Pulmonary artery endothelial cell (primary cell): Measurements from ENCODE around the gene CNOT6. TPM values are rescaled to one million over a fixed set of nuclear protein-coding genes. Genes with fewer than 3 reads are reported as not detected.
"Not testable (repeated sequence)": the region's sequence is repeated elsewhere in the genome, so short reads cannot be mapped to it uniquely, and the experiment has no call there.

Experiments used
- DNase-seq: peaks from one replicate; pipeline ENCODE4 v3.0.0-alpha.2; 2011; ENCODE audit warnings: low read depth, low spot score
- total RNA-seq: library from RNA; depleted of rRNA; stranded (reverse); fragments of >200 nt; gene quantifications from 2 replicates; pipeline ENCODE4 v1.2.3, GENCODE V29; 2014

CNOT6 gene
- total RNA-seq, 1 donor from 2014 or later: 19.3 TPM

GRCh38 chr5:180515974-180516373 lies 21.8 kb downstream of the CNOT6 start:
- not testable (repeated sequence) for DNase-seq

DNA sequence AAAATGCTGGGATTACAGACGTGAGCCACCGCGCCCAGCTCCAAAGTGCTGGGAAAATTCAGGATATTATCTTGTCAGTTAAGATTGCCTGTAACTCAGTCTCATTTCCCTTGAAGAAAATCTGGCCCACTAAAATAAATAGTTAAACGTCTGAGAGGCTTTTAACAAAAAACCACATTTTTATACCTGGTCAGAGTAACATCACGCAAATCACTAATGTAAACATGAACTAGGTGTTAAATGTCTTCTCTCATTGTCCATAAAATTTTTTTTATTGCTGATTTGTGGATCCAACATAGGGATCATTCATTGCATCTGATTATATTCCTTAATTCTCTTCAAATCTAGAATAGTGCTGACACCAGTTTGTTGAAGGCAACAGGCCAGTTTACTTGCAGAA lies 22.3 kb downstream of the CNOT6 start:
- DNase-seq: no peak

DNA sequence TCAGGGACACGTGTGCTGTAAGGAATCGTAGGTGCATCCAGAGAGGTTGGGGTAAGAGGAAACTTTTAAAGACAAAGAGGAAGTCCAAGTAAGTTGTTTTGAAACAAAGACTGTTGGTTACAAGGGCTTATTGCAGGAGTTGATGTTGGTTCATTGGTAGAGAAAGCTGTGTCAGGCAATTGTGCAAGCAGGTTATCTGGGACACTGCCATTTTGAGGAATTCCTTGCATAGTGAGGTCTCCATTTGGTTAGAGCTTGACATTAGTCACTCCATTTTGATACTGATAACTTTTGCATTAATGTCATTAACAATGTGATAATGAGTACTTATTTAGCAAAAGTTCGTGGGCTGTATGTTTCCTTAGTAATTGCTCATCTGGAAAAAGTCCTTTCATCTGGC lies 24.9 kb downstream of the CNOT6 start:
- no peak for DNase-seq

DNA sequence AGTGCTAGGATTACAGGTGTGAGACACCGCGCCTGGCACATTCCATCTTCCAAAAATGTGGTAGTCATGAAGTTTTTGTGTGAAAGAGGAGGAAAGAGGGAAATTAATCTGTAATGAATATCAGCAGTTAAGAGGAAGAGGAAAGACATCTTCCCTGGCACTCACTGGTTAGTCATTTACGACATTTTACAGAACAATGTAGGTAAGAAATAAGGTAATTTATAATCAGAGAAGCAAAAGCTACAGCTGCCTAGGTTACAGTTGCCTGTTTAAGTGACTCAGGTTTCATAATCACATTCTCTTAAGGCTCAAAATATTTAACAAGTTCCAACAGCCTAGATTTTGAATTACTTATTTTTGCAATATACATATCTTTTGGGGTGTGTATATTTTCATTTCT lies 26.9 kb downstream of the CNOT6 start:
- no peak for DNase-seq

GRCh38 chr5:180521591-180521990 lies 27.4 kb downstream of the CNOT6 start:
- DNase-seq: no peak

DNA sequence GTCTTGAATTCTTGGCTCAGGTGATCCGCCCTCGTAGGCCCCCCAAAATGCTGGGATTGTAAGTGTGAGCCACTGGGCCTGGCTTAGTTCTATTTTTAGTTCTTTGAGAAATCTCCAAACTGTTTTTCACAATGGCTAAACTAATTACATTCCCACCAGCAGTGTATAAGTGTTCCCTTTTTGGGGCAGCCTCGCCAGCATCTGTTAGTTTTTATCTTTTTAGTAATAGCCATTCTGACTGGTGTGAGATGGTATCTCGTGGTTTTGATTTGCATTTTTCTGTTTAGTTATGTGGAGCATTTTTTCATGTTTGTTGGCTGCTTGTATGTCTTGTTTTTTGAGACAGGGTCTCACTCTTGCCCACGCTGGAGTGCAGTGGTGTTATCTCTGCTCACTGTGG lies 28.2 kb downstream of the CNOT6 start:
- no peak for DNase-seq

- DNase-seq: no peak
Observed at GRCh38 chr5:180523629-180524466, 29.7 kb downstream of the CNOT6 start.

- no peak for DNase-seq
Observed at GRCh38 chr5:180525399-180525798, 31.2 kb downstream of the CNOT6 start.

- no peak for DNase-seq
Observed at GRCh38 chr5:180526269-180526668, 32.1 kb downstream of the CNOT6 start.

- DNase-seq: no peak
Observed at GRCh38 chr5:180527659-180528058, 33.5 kb downstream of the CNOT6 start.

GRCh38 chr5:180531036-180531585 lies 36.9 kb downstream of the CNOT6 start:
- not testable (repeated sequence) for DNase-seq

- DNase-seq: no peak
Observed at GRCh38 chr5:180532268-180532667, 38.1 kb downstream of the CNOT6 start.

DNA sequence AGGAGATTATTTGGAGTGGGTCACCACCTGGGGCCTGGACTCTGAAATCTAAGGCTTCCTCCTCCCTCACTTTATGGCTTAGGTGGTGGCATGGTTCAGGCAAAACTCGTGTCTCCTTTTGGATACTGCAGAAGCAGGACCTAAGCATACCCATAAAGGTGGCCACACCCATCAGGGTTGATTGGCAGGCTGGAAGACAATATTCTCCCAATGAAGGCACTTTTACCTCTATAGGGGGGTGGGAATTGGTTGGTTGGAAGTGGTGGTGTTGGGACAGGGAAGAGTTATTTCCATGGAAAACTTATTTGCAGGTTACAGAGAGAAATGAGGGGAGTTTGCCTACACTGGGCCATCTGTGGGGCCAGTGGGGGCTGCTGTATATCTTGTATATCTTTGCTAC lies 39.7 kb downstream of the CNOT6 start:
- no peak for DNase-seq

GRCh38 chr5:180535573-180535972 lies 41.4 kb downstream of the CNOT6 start:
- DNase-seq: no peak

GRCh38 chr5:180540050-180540694 lies 46.0 kb downstream of the CNOT6 start:
- DNase-seq: no peak

- DNase-seq: no peak
Observed at GRCh38 chr5:180541710-180542109, 47.5 kb downstream of the CNOT6 start.

DNA sequence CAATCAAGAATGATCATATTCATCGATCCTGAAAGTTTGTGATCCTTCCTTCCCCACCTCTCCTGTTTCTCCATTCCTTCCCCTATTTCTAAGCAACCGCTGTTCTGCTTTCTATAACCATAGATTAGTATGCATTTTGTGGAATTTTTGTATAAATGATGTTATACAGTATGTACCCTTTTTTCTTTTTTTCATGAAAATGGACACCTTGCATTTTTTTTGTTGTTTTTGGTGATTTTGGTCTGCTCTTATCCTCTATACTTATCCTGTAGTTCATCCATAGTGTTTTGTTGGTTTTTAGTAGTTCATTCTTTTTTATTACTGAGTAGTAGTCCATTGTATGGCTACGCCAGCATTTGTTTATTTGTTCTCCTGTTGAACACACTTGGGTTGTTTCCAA lies 51.1 kb downstream of the CNOT6 start:
- no peak for DNase-seq

DNA sequence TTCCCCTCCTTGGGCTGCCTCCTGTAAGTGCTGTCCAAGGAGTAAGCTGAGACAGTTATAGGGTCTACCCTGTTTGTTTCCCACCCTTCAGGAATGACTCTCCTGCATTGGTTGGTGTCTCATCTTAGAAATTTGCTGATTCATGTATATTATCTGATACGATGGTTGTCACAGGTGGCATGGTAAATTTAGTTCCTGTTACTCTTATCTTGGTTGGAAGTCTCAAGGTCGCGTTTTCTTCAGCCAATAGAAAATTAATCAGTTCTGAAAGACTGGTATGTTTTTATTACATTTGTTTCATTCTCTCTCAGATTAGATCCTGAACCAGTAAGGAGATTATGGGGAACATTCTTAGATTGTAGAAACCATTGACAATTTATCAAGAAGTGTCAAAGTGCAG lies 54.4 kb downstream of the CNOT6 start:
- no peak for DNase-seq

- no peak for DNase-seq
Observed at GRCh38 chr5:180553530-180553929, 59.4 kb downstream of the CNOT6 start.

DNA sequence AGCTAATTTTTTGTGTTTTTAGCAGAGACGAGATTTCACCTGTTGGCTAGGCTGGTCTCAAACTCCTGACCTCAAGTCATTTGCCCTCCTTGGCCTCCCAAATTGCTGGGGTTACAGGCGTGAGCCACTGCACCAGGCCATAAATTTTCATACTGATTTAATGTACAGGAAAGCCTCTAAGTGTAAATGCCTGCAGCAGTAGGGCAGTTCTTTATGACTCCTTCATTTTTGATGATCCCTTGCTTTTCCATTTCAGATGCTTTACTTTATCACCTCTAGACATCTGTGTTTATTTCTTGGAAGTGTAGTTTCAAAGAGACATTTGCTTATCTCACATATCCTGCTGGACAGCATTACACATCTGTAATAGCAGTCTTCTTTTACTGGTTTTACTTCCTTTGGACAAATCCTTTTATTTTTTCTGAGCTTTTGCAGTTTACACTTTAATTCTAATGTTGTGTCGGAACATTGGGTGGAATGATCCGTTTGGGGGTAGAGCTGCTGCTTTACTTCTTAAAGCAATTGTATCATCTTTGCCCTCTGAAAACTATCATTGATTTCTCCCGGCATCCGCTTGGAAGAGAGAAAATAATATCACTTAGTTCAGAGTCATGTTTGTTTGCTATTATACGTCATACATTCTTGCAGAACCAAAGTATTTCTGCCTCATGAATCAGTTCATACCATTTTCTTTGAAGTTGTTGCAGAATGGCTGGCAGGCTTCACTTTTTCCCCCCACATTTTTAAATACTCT lies 61.2 kb downstream of the CNOT6 start:
- DNase-seq: no peak

DNA sequence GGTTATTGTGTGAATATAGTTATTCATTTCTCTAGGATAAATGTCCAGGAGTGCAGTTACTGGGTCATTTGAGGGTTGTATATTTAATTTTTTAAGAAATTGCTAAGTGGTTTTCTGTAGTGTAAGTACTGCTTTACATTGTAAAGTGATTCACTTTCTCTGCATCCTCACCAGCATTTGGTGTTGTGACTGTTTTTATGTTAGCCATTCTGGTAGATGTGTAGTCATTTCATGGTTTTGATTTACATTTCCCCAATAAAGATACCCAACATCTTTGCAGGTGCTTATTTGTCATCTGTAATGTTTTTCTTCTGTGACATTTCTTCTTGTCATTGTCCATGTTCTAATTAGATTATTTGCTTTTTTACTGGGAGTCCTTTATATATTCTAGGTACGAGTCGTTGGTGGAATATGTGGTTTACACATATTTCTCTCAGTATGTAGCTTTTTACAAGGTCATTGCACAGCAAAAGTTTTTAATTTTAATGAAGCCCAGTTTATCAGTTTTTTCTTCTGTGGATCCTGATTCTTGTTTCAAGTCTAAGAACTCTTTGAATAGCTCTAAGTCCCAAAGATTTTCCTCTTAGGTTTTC lies 63.1 kb downstream of the CNOT6 start:
- DNase-seq: no peak

DNA sequence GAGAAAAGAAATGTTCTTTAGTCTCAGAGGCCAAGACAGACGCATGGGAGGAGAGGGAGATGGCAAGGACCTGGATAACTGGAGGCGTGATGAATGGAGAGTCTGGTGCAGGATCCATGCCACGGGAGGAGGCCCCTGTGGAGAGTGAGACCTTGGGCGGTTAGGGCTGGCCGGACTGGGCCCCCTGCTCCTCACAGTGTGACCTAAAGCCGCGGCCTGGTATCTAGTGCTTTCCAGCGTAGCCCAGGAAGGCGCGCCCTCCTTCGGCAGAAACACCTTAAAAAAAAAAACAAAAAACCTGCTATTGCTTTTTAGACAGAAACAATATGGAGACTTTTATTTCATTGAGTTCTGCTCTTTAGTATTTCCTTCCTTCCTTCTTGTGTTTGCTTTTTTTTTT lies 64.1 kb downstream of the CNOT6 start:
- DNase-seq: no peak
